Measurements from ENCODE around the gene ALDH3B2.

- TF ChIP-seq, protein P1, sequence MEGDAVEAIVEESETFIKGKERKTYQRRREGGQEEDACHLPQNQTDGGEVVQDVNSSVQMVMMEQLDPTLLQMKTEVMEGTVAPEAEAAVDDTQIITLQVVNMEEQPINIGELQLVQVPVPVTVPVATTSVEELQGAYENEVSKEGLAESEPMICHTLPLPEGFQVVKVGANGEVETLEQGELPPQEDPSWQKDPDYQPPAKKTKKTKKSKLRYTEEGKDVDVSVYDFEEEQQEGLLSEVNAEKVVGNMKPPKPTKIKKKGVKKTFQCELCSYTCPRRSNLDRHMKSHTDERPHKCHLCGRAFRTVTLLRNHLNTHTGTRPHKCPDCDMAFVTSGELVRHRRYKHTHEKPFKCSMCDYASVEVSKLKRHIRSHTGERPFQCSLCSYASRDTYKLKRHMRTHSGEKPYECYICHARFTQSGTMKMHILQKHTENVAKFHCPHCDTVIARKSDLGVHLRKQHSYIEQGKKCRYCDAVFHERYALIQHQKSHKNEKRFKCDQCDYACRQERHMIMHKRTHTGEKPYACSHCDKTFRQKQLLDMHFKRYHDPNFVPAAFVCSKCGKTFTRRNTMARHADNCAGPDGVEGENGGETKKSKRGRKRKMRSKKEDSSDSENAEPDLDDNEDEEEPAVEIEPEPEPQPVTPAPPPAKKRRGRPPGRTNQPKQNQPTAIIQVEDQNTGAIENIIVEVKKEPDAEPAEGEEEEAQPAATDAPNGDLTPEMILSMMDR (IDR thresholded peaks at IDR 0.05; ENCODE audit: low read depth, low read length, poor library complexity, severe bottlenecking), result no peak
- TF ChIP-seq EZH2phosphoT487 (IDR thresholded peaks at IDR 0.05; ENCODE audit: borderline replicate concordance, low read length), result no peak
Measured at GRCh38 chr11:67617243-67617953, 57.0 kb downstream of the ALDH3B2 start.

Data from DOHH2 (cell line).